ENCODE measurements around the gene REPIN1. TPM values are rescaled to one million over a fixed set of nuclear protein-coding genes. Genes with fewer than 3 reads are reported as not detected.

The REPIN1 gene
- total RNA-seq = 100 to 1,000 TPM; 151 to 228 (median 202) TPM
- long read RNA-seq, donor 1, transcript REPIN1-214 (3 exons, 2,058 nt) = minor isoform, 46 of 338 reads
- long read RNA-seq, donor 1, transcript REPIN1-202 (1 exons, 2,876 nt) = major isoform, 109 of 338 reads
- long read RNA-seq, donor 1, transcript REPIN1-203 (2 exons, 2,969 nt) = minor isoform, 91 of 338 reads
- long read RNA-seq, donor 1, transcript REPIN1-207 (2 exons, 1,064 nt) = minor isoform, 15 of 338 reads
- long read RNA-seq, donor 1, partial matches to known transcripts = 8 of 338 reads
- long read RNA-seq, donor 1, other reads (novel, unspliced or antisense) = 46 of 338 reads
- long read RNA-seq, donor 2, transcript REPIN1-202 (1 exons, 2,876 nt) = major isoform, 14 of 16 reads
- long read RNA-seq, donor 2, partial matches to known transcripts = 0 of 16 reads
- long read RNA-seq, donor 2, other reads (novel, unspliced or antisense) = 1 of 16 reads

- H3K9me3 ChIP-seq = no peaks in the 10 kb centered on the region
- intact Hi-C loops (cut with DNase I, micrococcal nuclease) = no loop called here
- ATAC-seq (peak; percentile 71), DNase-seq (peak; percentile 92 to 96 (median 96))
- no peak for TF ChIP-seq CTCF (IDR thresholded peaks at IDR 0.05)
- peaks cover 39% of the 10 kb centered on the region for H3K4me1 ChIP-seq (ENCODE audit: low read depth)
- peak within 1 kb of the TSS; percentile 80 for H3K4me3 ChIP-seq
- no peaks in the 10 kb centered on the region for H3K36me3 ChIP-seq (ENCODE audit: low read depth)
These were observed at the start of gene REPIN1 for GRCh38 chr7:150368096-150368883. TSS of gene REPIN1 (plus strand) at chr7:150368822. CDS start at chr7:150369712, 890 bp downstream.

GRCh38 chr7:150321788-150322113, 46.9 kb upstream of the REPIN1 start:
- peaks cover 20% of the 10 kb centered on the region for H3K4me1 ChIP-seq (ENCODE audit: low read depth)
- H3K9me3 ChIP-seq = no peaks in the 10 kb centered on the region
- DNase-seq (no peak), ATAC-seq (no peak)
- no peak for TF ChIP-seq CTCF (IDR thresholded peaks at IDR 0.05)
- intact Hi-C loops (cut with DNase I, micrococcal nuclease) = no loop called here
- H3K4me3 ChIP-seq = no peak overlapping the region
- H3K36me3 ChIP-seq (ENCODE audit: low read depth) = no peaks in the 10 kb centered on the region

GRCh38 chr7:150322114-150322832, 46.3 kb upstream of the REPIN1 start:
- peaks cover 20% of the 10 kb centered on the region for H3K4me1 ChIP-seq (ENCODE audit: low read depth)
- H3K9me3 ChIP-seq = no peaks in the 10 kb centered on the region
- H3K4me3 ChIP-seq = peak overlapping the region; percentile 77
- TF ChIP-seq CTCF (IDR thresholded peaks at IDR 0.05) = no peak
- ATAC-seq (no peak), DNase-seq (peak in 1 of 3 donors; percentile 34)
- intact Hi-C loops (cut with DNase I, micrococcal nuclease) = no loop called here
- no peaks in the 10 kb centered on the region for H3K36me3 ChIP-seq (ENCODE audit: low read depth)

GRCh38 chr7:150322833-150323681, 45.6 kb upstream of the REPIN1 start, which contains the start of the genes ACTR3C and LRRC61:
TSS of gene ACTR3C (minus strand) at chr7:150323545. CDS start at chr7:150295296, 28,249 bp downstream.
TSS of gene LRRC61 (plus strand) at chr7:150323355. CDS start at chr7:150336862, 13,507 bp downstream.
- H3K4me3 ChIP-seq = peak within 1 kb of the TSS; percentile 77
- H3K9me3 ChIP-seq = no peaks in the 10 kb centered on the region
- peak; percentile 84 for ATAC-seq
- intact Hi-C loops (cut with DNase I, micrococcal nuclease) = no loop called here
- TF ChIP-seq CTCF (IDR thresholded peaks at IDR 0.05) = peak; percentile 7
- peak; percentile 74 to 84 (median 83) for DNase-seq
- no peaks in the 10 kb centered on the region for H3K36me3 ChIP-seq (ENCODE audit: low read depth)
- H3K4me1 ChIP-seq (ENCODE audit: low read depth) = peaks cover 20% of the 10 kb centered on the region

Measured in mucosa of descending colon (tissue), 3 donors.